RWPE2 (cell line): ENCODE measurements around the gene TXNDC5.

ENCODE experiments used
- ATAC-seq: fragments of 200-7000 bp; cut with Tn5 transposase; 3 replicates; pipeline ENCODE4 v1.9.1; 2021; ENCODE audit warnings: low read depth
- DNase-seq: peaks from one replicate; pipeline ENCODE4 v3.0.0-alpha.2; 2020; ENCODE audit warnings: low spot score
- H3K27ac ChIP-seq: fragments of 450-650 bp; 2 replicates; pipeline ENCODE4 v1.5.1; 2017; ENCODE audit warnings: mild to moderate bottlenecking; ENCODE audit not compliant: poor library complexity, severe bottlenecking
- H3K27me3 ChIP-seq: fragments of 250-450 bp; sonication (Bioruptor Pico); 2 replicates; pipeline ENCODE4 v1.5.1; 2021; ENCODE audit warnings: mild to moderate bottlenecking, moderate library complexity; ENCODE audit not compliant: insufficient read depth, poor library complexity, severe bottlenecking
- H3K36me3 ChIP-seq: fragments of 250-450 bp; sonication (Bioruptor Pico); 2 replicates; pipeline ENCODE4 v1.5.1; 2020; ENCODE audit warnings: low read depth, mild to moderate bottlenecking, moderate library complexity
- H3K4me1 ChIP-seq: fragments of 250-450 bp; sonication (Bioruptor Pico); 2 replicates; pipeline ENCODE4 v1.5.1; 2021; ENCODE audit warnings: mild to moderate bottlenecking, moderate library complexity; ENCODE audit not compliant: insufficient read depth, poor library complexity, severe bottlenecking
- H3K4me3 ChIP-seq: fragments of 250-450 bp; sonication (Bioruptor Pico); 2 replicates; pipeline ENCODE4 v1.5.1; 2021; ENCODE audit warnings: mild to moderate bottlenecking, moderate library complexity; ENCODE audit not compliant: severe bottlenecking
- H3K9me3 ChIP-seq: fragments of 250-450 bp; sonication (Bioruptor Pico); 2 replicates; pipeline ENCODE4 v1.5.1; 2021; ENCODE audit warnings: mild to moderate bottlenecking, moderate library complexity; ENCODE audit not compliant: severe bottlenecking
- TF ChIP-seq, protein P1 (sequence below): fragments of 450-650 bp; IDR thresholded peaks from one replicate; pipeline ENCODE4 v1.5.1; 2017; ENCODE audit warnings: mild to moderate bottlenecking, moderate library complexity; ENCODE audit not compliant: poor library complexity, severe bottlenecking

TXNDC5 gene

DNA sequence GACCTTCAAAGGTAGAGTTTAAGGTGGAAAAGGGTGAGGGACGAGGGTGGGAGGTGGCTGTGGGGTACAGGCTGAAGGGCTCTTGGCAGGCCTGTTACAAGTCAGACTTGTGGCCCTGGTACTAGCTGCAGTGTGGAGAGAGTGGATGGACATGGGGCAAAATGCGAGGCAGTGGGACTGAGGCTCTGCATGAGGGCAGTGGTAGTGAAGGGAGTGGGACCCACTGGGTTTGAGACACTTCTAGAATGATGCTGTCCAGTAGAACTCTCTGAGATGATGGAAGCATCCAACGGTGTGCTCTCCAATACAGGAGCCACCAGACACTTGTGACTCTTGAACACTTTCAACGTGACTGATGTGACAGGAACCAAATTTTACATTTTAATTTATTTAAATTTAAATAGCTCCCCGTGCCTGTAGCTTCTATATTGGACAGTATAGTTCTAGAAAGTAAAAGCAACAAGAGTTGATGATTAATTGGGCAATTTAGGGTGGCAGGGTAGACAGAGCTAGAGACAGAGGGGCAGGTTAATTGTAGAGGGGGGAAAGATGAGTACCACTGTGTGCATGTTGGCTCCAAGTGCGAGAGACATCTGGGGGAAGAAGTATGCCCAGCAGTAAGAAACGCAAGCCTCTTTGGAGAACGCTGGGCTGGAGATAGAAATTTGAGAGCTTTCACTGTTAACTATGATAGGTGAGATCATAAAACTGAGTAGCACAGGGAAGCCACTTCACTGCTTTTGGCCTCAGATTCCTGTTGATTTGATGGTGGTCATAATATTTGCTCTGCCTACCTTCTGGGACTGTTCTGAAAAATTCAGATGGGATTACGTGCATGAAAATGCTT lies 77.5 kb downstream of the TXNDC5 start:
- Histone ChIP-seq H3K36me3 (no peaks in the 10 kb centered on the region), H3K27me3 (no peaks in the 10 kb centered on the region), H3K9me3 (no peaks in the 10 kb centered on the region), H3K4me1 (no peaks in the 10 kb centered on the region), H3K4me3 (no peak overlapping the region), H3K27ac (no peak overlapping the region)
- no peak for DNase-seq
- ATAC-seq: no peak
- TF ChIP-seq, protein P1, sequence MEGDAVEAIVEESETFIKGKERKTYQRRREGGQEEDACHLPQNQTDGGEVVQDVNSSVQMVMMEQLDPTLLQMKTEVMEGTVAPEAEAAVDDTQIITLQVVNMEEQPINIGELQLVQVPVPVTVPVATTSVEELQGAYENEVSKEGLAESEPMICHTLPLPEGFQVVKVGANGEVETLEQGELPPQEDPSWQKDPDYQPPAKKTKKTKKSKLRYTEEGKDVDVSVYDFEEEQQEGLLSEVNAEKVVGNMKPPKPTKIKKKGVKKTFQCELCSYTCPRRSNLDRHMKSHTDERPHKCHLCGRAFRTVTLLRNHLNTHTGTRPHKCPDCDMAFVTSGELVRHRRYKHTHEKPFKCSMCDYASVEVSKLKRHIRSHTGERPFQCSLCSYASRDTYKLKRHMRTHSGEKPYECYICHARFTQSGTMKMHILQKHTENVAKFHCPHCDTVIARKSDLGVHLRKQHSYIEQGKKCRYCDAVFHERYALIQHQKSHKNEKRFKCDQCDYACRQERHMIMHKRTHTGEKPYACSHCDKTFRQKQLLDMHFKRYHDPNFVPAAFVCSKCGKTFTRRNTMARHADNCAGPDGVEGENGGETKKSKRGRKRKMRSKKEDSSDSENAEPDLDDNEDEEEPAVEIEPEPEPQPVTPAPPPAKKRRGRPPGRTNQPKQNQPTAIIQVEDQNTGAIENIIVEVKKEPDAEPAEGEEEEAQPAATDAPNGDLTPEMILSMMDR: no peak
